ENCODE results near the gene LENEP.

- TF ChIP-seq, protein P1, sequence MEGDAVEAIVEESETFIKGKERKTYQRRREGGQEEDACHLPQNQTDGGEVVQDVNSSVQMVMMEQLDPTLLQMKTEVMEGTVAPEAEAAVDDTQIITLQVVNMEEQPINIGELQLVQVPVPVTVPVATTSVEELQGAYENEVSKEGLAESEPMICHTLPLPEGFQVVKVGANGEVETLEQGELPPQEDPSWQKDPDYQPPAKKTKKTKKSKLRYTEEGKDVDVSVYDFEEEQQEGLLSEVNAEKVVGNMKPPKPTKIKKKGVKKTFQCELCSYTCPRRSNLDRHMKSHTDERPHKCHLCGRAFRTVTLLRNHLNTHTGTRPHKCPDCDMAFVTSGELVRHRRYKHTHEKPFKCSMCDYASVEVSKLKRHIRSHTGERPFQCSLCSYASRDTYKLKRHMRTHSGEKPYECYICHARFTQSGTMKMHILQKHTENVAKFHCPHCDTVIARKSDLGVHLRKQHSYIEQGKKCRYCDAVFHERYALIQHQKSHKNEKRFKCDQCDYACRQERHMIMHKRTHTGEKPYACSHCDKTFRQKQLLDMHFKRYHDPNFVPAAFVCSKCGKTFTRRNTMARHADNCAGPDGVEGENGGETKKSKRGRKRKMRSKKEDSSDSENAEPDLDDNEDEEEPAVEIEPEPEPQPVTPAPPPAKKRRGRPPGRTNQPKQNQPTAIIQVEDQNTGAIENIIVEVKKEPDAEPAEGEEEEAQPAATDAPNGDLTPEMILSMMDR (IDR thresholded peaks at IDR 0.05 in 2 of 3, conservative IDR thresholded peaks at IDR 0.05 in 1 of 3; ENCODE audit: borderline replicate concordance in 1 of 3, insufficient read depth in 1 of 3, low read depth in 2 of 3, low read length in 2 of 3) = no peak
- TF ChIP-seq SIN3A (IDR thresholded peaks at IDR 0.05; ENCODE audit: low read depth) (no peak), RAD21 (IDR thresholded peaks at IDR 0.05; ENCODE audit: low read depth) (no peak), ATF3 (IDR thresholded peaks at IDR 0.05) (no peak), POLR2A (IDR thresholded peaks at IDR 0.05; ENCODE audit: borderline replicate concordance, extremely low read depth, insufficient read depth, insufficient read length) (no peak), POLR2AphosphoS5 (IDR thresholded peaks at IDR 0.05; ENCODE audit: low read depth, low read length) (no peak), CEBPB (IDR thresholded peaks at IDR 0.05; ENCODE audit: low read depth) (no peak), YY1 (IDR thresholded peaks at IDR 0.05; ENCODE audit: extremely low read depth, insufficient replicate concordance, low read depth, low read length) (no peak), REST (IDR thresholded peaks at IDR 0.05; ENCODE audit: low read depth) (no peak), JUND (IDR thresholded peaks at IDR 0.05) (no peak), ZFX (IDR thresholded peaks at IDR 0.05) (no peak), SP1 (IDR thresholded peaks at IDR 0.05; ENCODE audit: low read depth) (no peak)
Observed at GRCh38 chr1:154964359-154964758, 29.0 kb upstream of the LENEP start.

Measured in HCT116 (cell line).